HEK293 (cell line): Measurements from ENCODE around the gene ROR2.

Experiments used
- CTCF ChIA-PET: fragments of 350-600 bp; formaldehyde crosslinking; extraction: SDS; loops from one replicate; lab custom pipeline; 2021; ENCODE audit warnings: antibody characterized with exemption; lab: Yijun Ruan, JAX
- POLR2A ChIA-PET: fragments of 300-600 bp; formaldehyde crosslinking; extraction: SDS; loops from one replicate; lab custom pipeline; 2020; ENCODE audit warnings: antibody characterized with exemption, inconsistent platforms; lab: Yijun Ruan, JAX
- H3K27ac ChIP-seq: fragments of 200-500 bp; sonication (Bioruptor generic); 2 replicates; pipeline ENCODE4 v1.5.1; 2014; ENCODE audit warnings: low read depth, low read length, control low read depth, inconsistent platforms; ENCODE audit errors: extremely low read depth
- H3K36me3 ChIP-seq, 2 experiments: fragments of 200-500 bp in 1 of 2; sonication (Bioruptor generic) in 1 of 2; 1 replicate in 1 of 2; 2 replicates in 1 of 2; pipeline ENCODE4 v1.5.1; 2014 to 2017; ENCODE audit warnings: inconsistent platforms in 2 of 2, low read length in 2 of 2; ENCODE audit not compliant: control insufficient read depth in 2 of 2, insufficient read depth in 1 of 2
- H3K4me1 ChIP-seq: fragments of 200-500 bp; sonication (Bioruptor generic); 2 replicates; pipeline ENCODE4 v1.5.1; 2014; ENCODE audit warnings: mild to moderate bottlenecking, low read length, inconsistent platforms; ENCODE audit not compliant: control insufficient read depth, insufficient read depth
- H3K4me3 ChIP-seq: 2 replicates; pipeline ENCODE4 v1.5.1; 2011; ENCODE audit warnings: low read depth, mild to moderate bottlenecking, control low read depth, low read length, moderate library complexity
- H3K9me3 ChIP-seq: fragments of 200-500 bp; sonication (Bioruptor generic); 2 replicates; pipeline ENCODE4 v1.5.1; 2014; ENCODE audit warnings: low read depth, low read length, inconsistent platforms; ENCODE audit not compliant: control insufficient read depth, insufficient read depth
- CTCF ChIP-seq: fragments of 450-650 bp; formaldehyde crosslinking; IDR thresholded peaks from 2 replicates; pipeline ENCODE4 v1.5.1; 2016; ENCODE audit warnings: missing biosample characterization, missing genetic modification characterization
- EGR2 ChIP-seq: fragments of 450-650 bp; formaldehyde crosslinking; IDR thresholded peaks from 2 replicates; pipeline ENCODE4 v1.5.1; 2016; ENCODE audit warnings: low read depth, missing biosample characterization, missing genetic modification characterization
- ELK4 ChIP-seq: IDR thresholded peaks from 2 replicates; pipeline ENCODE4 v1.6.1; 2011; ENCODE audit warnings: mild to moderate bottlenecking, low read depth, low read length, borderline replicate concordance
- FEZF1 ChIP-seq: fragments of 450-650 bp; formaldehyde crosslinking; IDR thresholded peaks from 2 replicates; pipeline ENCODE4 v1.5.1; 2016; ENCODE audit warnings: missing biosample characterization, missing genetic modification characterization
- HIC1 ChIP-seq: fragments of 450-650 bp; formaldehyde crosslinking; IDR thresholded peaks from 2 replicates; pipeline ENCODE4 v1.5.1; 2016; ENCODE audit warnings: missing biosample characterization, missing genetic modification characterization
- HOXD13 ChIP-seq: sonication (generic); formaldehyde crosslinking; IDR thresholded peaks from 2 replicates; pipeline ENCODE4 v1.8.0; 2022; ENCODE audit warnings: missing genetic modification reagents, borderline replicate concordance
- PRDM10 ChIP-seq: fragments of 450-650 bp; formaldehyde crosslinking; IDR thresholded peaks from 2 replicates; pipeline ENCODE4 v1.5.1; 2016; ENCODE audit warnings: missing biosample characterization, missing genetic modification characterization
- SCRT1 ChIP-seq: fragments of 450-650 bp; formaldehyde crosslinking; IDR thresholded peaks from 2 replicates; pipeline ENCODE4 v1.5.1; 2016; ENCODE audit warnings: missing biosample characterization, missing genetic modification characterization, borderline replicate concordance
- TCF7L2 ChIP-seq: IDR thresholded peaks from 2 replicates; pipeline ENCODE4 v1.6.1; 2011; ENCODE audit warnings: low read depth, mild to moderate bottlenecking, inconsistent platforms, low read length, moderate library complexity, borderline replicate concordance
- ZBTB26 ChIP-seq: fragments of 450-650 bp; formaldehyde crosslinking; optimal IDR thresholded peaks from 2 replicates; pipeline ENCODE3; 2016; ENCODE audit warnings: missing biosample characterization, mild to moderate bottlenecking, missing genetic modification characterization
- ZFP69B ChIP-seq: fragments of 450-650 bp; formaldehyde crosslinking; IDR thresholded peaks from 2 replicates; pipeline ENCODE4 v1.5.1; 2016; ENCODE audit warnings: missing biosample characterization, missing genetic modification characterization
- ZNF423 ChIP-seq: fragments of 450-650 bp; formaldehyde crosslinking; IDR thresholded peaks from 2 replicates; pipeline ENCODE4 v1.5.1; 2016; ENCODE audit warnings: missing biosample characterization, missing genetic modification characterization
- ZNF501 ChIP-seq: fragments of 450-650 bp; formaldehyde crosslinking; IDR thresholded peaks from 2 replicates; pipeline ENCODE4 v1.5.1; 2016; ENCODE audit warnings: missing biosample characterization, missing genetic modification characterization
- ZNF529 ChIP-seq: fragments of 450-650 bp; formaldehyde crosslinking; IDR thresholded peaks from 2 replicates; pipeline ENCODE4 v1.5.1; 2017; ENCODE audit warnings: missing genetic modification characterization, missing biosample characterization; ENCODE audit not compliant: insufficient replicate concordance
- ZNF549 ChIP-seq: fragments of 450-650 bp; IDR thresholded peaks from 2 replicates; pipeline ENCODE4 v1.5.1; 2018; ENCODE audit warnings: missing biosample characterization, missing genetic modification characterization, mild to moderate bottlenecking, inconsistent platforms, moderate library complexity
- ZNF658 ChIP-seq: fragments of 450-650 bp; formaldehyde crosslinking; IDR thresholded peaks from 2 replicates; pipeline ENCODE4; 2016; ENCODE audit warnings: missing biosample characterization, missing genetic modification characterization
- ZNF670 ChIP-seq: fragments of 450-650 bp; formaldehyde crosslinking; IDR thresholded peaks from 2 replicates; pipeline ENCODE4 v1.5.1; 2016; ENCODE audit warnings: missing biosample characterization, missing genetic modification characterization, low read depth
- ZNF768 ChIP-seq: fragments of 450-650 bp; formaldehyde crosslinking; IDR thresholded peaks from 2 replicates; pipeline ENCODE4 v1.5.1; 2018; ENCODE audit warnings: missing biosample characterization, mild to moderate bottlenecking, missing genetic modification characterization
- ZSCAN4 ChIP-seq: fragments of 450-650 bp; formaldehyde crosslinking; IDR thresholded peaks from 2 replicates; pipeline ENCODE4 v1.5.1; 2017; ENCODE audit warnings: missing biosample characterization, missing genetic modification characterization

The ROR2 gene

GRCh38 chr9:91724609-91725505 is 225.2 kb downstream of the ROR2 start:
- POLR2A ChIA-PET = no interaction called here

GRCh38 chr9:91724068-91724440 is 226.0 kb downstream of the ROR2 start:
- CTCF ChIA-PET = no interaction called here
- Histone ChIP-seq H3K9me3 (no peaks in the 10 kb centered on the region), H3K4me3 (no peak overlapping the region), H3K36me3 (peaks cover 0 to 42% of the 10 kb centered on the region in 2 experiments; a peak in 1 of 3 replicates), H3K27ac (no peak overlapping the region), H3K4me1 (no peaks in the 10 kb centered on the region)
- TF ChIP-seq ZNF549 (tag by site-specific recombination) = no peak
- no peak for TF ChIP-seq FEZF1 (tag by site-specific recombination)
- TF ChIP-seq HIC1 (tag by site-specific recombination) = no peak
- TF ChIP-seq ZNF501 (tag by site-specific recombination) = no peak
- no peak for TF ChIP-seq ZFP69B (tag by site-specific recombination)
- TF ChIP-seq ELK4 = no peak
- TF ChIP-seq PRDM10 (tag by site-specific recombination) = no peak
- no peak for TF ChIP-seq ZSCAN4
- TF ChIP-seq TCF7L2 = no peak
- POLR2A ChIA-PET = no interaction called here

More at GRCh38 chr9:91724609-91725505, 225.2 kb downstream of the ROR2 start:
- CTCF ChIA-PET = interaction anchor here (1.7 to 4.8 kb wide), 2 partner anchors 9 to 810 kb away, joined by 5 to 39 read pairs; no protein-coding TSS in a partner anchor
- Histone ChIP-seq H3K4me3 (no peak overlapping the region), H3K27ac (no peak overlapping the region), H3K4me1 (no peaks in the 10 kb centered on the region), H3K9me3 (no peaks in the 10 kb centered on the region), H3K36me3 (peaks cover 0 to 42% of the 10 kb centered on the region in 2 experiments; a peak in 1 of 3 replicates)
- TF ChIP-seq SCRT1 (tag by site-specific recombination) (no peak), ZBTB26 (no peak), ZNF658 (no peak), ZNF423 (tag by site-specific recombination) (no peak), EGR2 (tag by site-specific recombination) (no peak), ZNF768 (tag by site-specific recombination) (no peak), HOXD13 (no peak), CTCF (no peak), ZNF529 (tag by site-specific recombination) (no peak), ZNF670 (tag by site-specific recombination) (no peak)
